ENCODE results near the gene CCIN.

The CCIN gene

GRCh38 chr9:36169166-36169565 is at the start of gene CCIN:
TSS of gene CCIN (plus strand) at chr9:36169388. CDS start at chr9:36169503, 115 bp downstream.
- H3K4me3 ChIP-seq (ENCODE audit: low read length) = no peak within 1 kb of the TSS
- DNase-seq (ENCODE audit: low read depth) = no peak
- TF ChIP-seq CTCF (IDR thresholded peaks at IDR 0.05; ENCODE audit: insufficient read depth, low read depth, low read length, missing control alignments) = no peak

GRCh38 chr9:36119476-36119875 is 49.7 kb upstream of the CCIN start:
- TF ChIP-seq CTCF (IDR thresholded peaks at IDR 0.05; ENCODE audit: insufficient read depth, low read depth, low read length, missing control alignments) = no peak
- H3K4me3 ChIP-seq (ENCODE audit: low read length) = no peak overlapping the region

GRCh38 chr9:36120705-36121104 is 48.5 kb upstream of the CCIN start:
- H3K4me3 ChIP-seq (ENCODE audit: low read length) = no peak overlapping the region
- no peak for DNase-seq (ENCODE audit: low read depth)
- no peak for TF ChIP-seq CTCF (IDR thresholded peaks at IDR 0.05; ENCODE audit: insufficient read depth, low read depth, low read length, missing control alignments)

More at GRCh38 chr9:36119476-36119875, 49.7 kb upstream of the CCIN start:
- DNase-seq (ENCODE audit: low read depth) = peak; percentile 25

- no peak for DNase-seq (ENCODE audit: low read depth)
- no peak for TF ChIP-seq CTCF (IDR thresholded peaks at IDR 0.05; ENCODE audit: insufficient read depth, low read depth, low read length, missing control alignments)
- H3K4me3 ChIP-seq (ENCODE audit: low read length) = no peak overlapping the region
Observed at GRCh38 chr9:36121971-36122370, 47.2 kb upstream of the CCIN start.

- no peak for TF ChIP-seq CTCF (IDR thresholded peaks at IDR 0.05; ENCODE audit: insufficient read depth, low read depth, low read length, missing control alignments)
- no peak overlapping the region for H3K4me3 ChIP-seq (ENCODE audit: low read length)
- DNase-seq (ENCODE audit: low read depth) = no peak
Observed at GRCh38 chr9:36123515-36123914, 45.7 kb upstream of the CCIN start.

- no peak for TF ChIP-seq CTCF (IDR thresholded peaks at IDR 0.05; ENCODE audit: insufficient read depth, low read depth, low read length, missing control alignments)
- H3K4me3 ChIP-seq (ENCODE audit: low read length) = no peak overlapping the region
- no peak for DNase-seq (ENCODE audit: low read depth)
Observed at GRCh38 chr9:36125062-36125855, 43.9 kb upstream of the CCIN start.
